DMS114 treated with DMSO at 0.1 percent for 48 hours (cell line): Measurements from ENCODE around the gene C1orf105.

ENCODE experiments used
- DNase-seq: peaks from one replicate; lab custom pipeline; 2025; ENCODE audit not compliant: unreplicated experiment; lab: John Stamatoyannopoulos, UW

C1orf105 gene

DNA sequence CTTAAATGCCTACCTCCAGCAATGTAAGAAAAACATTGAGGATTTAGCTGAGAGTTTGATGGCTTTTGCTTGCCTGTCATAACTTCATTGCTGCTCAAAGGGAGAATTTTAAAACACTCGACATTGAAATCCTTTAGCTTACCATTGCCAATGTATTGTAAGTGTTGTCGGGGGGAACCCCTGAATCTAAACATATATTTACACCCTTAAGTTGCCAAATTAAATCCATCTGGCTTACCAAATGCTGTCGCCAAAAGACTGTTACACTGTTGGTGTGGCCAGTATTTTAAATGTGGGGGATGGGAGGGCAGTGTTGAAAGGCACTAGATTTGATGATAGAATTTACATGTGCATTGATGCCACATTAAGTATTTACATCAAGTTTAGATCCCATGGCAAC, 24.9 kb upstream of the C1orf105 start:
- DNase-seq: no peak

DNA sequence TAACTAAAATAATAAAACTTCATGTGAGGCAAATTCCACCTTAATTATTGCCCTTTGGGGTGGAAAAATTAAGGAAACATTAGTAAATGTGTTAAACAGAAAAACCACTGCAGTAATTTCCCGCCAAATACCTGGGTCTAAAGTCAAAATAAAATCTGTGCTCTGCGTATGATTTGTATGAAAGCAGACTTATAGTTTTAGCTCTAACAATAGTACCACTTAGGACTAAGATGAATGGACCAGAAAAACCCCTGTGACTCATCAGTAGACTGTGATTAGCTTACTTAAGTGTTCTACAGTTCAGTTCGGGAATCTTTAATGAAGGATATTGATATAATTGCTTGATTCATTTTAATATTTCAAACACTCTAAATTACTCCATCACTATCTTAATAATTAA, 23.3 kb upstream of the C1orf105 start:
- DNase-seq: no peak

DNA sequence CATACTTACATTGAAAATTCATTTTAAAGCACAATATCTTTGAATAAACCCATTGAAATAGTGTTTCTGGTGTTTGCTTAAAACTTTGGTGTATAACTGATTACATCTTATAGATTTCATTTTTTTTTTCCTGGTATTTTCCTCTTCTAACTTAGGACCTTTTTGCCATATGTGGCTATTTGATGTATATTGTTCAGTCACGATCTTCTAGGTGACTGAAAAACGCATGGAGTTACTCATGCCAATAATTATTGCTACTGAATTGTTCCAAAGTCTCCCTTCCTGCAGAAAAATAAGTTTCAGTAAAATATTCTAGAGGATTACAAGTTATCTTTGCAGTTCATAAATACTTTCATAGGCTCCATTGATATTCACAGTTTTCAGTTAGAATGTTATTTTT, 22.9 kb upstream of the C1orf105 start:
- no peak for DNase-seq

- no peak for DNase-seq
Observed at GRCh38 chr1:172398193-172398592, 22.3 kb upstream of the C1orf105 start.

- DNase-seq: peak; percentile 72
Observed at GRCh38 chr1:172398970-172399755, 21.3 kb upstream of the C1orf105 start.

DNA sequence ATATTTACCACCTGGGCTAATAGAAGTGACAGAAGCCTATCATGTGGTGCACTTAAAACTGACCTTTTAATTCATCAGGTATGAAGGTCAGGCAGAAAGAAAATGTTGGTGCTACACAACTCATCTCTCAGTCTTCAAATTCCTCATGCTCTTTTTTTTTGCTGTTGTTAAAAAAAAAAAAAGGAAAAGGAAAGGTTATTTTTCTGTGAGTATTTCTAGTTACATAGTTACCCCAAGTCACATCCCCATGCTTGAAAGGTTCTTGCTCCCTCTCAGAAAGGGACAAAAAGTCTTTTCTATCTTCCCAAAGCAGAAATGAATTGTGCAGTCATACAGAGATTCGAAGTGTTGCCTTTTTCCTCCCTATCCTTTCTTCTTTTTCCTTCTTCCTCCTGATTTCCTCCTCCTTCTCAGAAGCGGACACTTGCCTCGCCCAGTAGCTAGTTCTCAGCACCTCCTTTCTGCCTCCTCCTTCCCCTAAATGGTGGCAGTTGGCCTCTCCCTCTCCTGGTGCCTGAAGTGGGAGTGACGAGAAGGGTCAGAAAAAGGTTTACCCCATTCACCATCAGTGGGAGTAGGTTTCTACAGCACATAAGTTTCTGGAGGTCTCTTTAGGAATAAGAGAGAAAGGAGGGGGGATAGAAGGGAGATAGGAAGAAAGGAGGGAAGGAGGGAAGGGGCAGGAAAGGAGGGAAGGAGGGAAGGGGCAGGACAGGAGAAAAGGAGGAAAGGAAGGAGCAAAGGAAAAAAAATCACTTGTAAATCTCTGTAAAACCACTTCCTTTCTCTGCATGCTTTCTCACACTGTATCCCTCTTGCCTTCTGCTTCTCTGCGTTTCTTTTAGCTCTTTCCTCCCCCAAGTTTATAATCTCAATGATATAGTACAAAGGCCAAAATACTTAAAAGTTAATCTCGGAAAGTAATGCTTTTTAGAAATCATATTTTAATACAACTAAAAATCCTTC, 20.4 kb upstream of the C1orf105 start:
- no peak for DNase-seq

DNA sequence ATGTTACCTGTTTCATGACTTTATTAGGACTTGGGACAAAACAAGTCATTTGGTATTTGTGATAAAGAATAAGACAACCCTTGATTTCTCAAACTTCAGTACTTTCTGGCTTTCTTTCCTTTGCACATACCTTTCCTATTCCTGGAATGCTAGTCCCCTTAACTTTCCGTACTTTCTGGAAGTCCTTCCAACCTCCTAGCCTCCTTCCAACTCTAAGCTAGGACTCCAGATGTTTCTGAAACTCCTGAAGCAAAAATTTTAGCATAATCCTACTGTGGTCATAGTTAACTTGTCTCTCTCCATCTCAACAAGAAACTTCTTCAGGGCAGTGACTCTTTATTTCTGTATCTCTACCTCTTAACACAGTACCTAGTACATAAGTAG, 19.8 kb upstream of the C1orf105 start:
- no peak for DNase-seq

DNA sequence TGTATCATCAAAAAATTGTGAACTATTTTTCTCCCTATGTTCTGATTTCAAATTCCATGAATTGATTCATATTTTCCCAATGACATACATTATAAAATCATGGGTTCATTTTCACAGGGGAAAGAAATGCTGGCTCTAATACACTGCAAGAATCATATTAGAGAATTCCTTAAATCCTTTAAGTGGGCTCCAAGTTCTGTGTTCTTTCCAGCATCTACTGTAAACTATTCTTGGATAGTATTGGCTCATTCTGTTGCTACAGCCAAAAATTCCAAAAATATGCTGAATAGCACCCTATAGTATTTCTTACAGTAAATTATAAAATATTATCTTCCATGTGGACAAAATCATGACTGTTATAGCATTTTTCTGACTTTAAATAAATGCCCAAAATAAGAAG, 19.0 kb upstream of the C1orf105 start:
- DNase-seq: no peak

- DNase-seq: no peak
Observed at GRCh38 chr1:172401892-172402291, 18.6 kb upstream of the C1orf105 start.

DNA sequence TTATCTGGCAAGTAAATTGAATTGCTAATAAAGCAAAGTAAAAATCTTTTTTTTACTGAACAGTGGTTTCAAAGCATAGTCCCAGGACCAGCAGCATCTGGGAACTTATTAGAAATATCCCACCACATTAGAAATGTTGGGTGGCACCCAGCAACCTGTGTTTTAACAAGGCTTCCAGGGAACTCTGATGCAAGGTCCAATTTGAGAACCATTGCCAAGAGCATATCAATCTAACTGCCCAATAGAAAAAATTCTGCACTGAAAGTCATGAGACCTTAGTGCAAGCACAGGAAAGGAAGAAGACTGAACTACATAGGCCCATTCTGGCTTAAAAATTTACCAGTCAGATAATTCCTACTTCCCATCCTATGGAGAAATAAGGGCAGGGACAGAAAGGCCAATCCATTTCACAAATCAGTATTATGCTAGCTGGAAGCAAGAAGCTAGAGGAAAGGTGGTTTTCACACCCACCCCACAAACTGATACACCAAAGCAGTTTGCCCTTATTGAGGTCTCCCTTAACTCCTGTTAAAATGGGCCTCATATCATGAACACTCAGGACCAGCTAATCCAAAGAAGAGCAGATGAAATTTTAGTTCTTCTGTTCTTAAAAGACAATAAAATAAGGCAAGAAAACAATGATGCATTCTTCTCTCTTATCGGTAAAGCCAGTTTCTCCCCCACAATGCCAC, 17.5 kb upstream of the C1orf105 start:
- no peak for DNase-seq

GRCh38 chr1:172404121-172404520, 16.4 kb upstream of the C1orf105 start:
- no peak for DNase-seq

- DNase-seq: no peak
Observed at GRCh38 chr1:172405912-172406311, 14.6 kb upstream of the C1orf105 start.

DNA sequence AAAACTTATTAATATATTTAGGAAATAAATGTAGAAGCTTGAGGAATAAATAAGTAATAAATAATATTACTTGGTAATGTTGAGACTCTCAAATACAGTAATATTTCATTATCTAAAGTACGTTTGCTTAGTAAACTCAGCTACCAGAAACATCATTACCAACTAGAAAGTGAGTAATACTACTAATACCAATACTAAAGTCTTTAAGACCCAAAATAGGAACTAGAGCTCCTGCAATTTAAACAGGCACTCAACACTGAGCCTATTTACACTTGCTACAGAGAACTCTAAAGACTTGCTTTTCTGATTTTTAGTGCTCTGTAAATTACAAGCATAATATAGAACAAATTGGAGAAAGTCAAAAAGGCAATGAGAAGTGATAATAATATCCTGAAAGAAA, 13.5 kb upstream of the C1orf105 start:
- DNase-seq: no peak

- DNase-seq: no peak
Observed at GRCh38 chr1:172408958-172409357, 11.5 kb upstream of the C1orf105 start.

GRCh38 chr1:172410027-172410426, 10.5 kb upstream of the C1orf105 start:
- no peak for DNase-seq

- no peak for DNase-seq
Observed at GRCh38 chr1:172411791-172412338, 8.6 kb upstream of the C1orf105 start.

- no peak for DNase-seq
Observed at GRCh38 chr1:172414331-172414730, 6.2 kb upstream of the C1orf105 start.

DNA sequence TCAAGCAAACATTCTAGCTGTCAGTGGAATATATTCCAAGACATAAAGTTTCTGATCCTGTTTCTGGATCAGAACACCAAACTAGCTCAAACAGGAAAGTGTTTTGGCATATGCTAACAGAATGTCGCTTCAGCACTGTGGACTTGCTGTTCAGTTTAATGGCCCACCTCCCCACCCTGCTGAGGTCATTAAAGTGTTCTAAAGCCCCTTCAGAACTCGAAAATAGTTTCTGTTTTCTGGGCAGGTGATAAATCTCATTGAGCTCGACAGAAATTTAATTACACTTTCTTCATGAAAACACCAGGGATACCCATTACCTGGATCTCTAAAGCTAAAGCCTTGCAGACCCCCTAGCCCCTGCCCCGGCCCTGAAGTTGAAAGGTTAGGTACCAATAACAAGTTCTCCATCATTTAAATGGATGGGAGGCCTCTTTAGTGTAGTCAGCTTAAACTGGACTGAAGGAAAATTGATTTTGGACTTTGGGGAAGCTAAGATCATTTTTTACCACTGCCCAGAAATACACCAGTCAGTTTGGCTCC, 3.9 kb upstream of the C1orf105 start:
- DNase-seq: no peak

- DNase-seq: no peak
Observed at GRCh38 chr1:172417557-172417956, 2.9 kb upstream of the C1orf105 start.

DNA sequence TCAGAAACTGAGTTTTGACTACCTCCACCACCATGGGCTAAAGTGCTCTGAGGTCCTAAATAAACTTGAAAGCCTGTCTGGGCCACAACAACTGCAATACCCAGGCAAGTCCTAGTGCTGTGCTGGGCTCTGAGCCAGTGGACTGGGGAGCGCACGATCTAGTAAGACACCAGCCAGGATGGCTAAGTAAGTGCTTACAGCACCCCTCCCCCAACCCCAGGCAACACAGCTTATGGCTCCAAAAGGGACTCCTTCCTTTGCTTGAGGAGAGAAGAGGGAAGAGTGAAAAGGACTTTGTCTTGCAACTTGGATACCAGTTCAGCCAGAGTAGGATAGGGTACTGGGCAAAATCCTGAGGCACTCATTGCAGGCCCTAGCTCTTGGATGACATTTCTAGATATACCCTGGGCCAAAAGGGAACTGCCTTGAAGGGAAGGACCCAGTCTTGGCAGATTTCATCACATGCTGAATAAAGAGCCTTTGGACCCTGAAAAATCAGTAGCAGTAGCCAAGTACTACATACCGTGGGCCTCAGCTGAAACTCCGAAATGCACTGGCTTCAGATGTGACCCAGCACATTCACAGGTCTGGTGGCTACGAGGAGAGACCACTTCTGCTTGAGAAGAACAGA, 1.6 kb downstream of the C1orf105 start:
- DNase-seq: no peak

DNA sequence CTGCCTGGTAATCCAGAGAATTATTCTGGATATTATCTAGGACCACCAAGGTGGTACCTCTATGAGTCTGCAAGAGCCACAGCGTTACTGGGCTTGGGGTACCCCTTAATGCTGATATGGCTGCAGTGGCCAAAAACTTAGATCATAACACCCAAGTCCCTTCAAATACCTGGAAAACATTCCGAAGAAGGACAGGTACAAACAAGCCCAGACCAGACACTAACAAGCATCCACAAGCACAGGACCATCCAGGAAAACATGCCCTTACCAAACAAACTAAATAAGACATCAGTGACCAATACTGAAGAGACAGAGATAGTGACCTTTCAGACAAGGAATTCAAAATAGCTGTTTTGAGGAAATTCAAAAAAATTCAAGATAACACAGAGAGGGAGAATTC, 2.9 kb downstream of the C1orf105 start:
- no peak for DNase-seq
